ENCODE data around the gene DDX5.

DNA sequence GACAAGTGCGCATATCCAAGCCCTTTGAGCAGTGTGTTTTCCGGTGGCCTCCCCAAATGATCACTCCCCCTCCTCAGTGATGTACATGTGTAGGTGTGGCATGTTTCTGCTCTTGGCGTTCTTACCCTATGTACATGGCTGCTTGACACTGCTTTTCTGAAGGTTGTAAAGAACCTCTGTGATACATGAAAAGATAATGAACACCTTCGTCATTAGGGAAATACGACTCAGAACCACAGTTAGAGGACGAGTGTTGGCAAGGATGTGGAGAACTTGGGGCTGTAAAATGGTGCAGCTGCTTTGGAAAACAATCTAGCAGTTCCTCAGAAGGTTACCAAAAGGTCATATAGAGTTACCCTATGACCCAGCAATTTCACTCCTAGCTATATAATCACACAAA, 29.3 kb upstream of the DDX5 start:
- TF ChIP-seq POLR2A (IDR thresholded peaks at IDR 0.05): no peak
- TF ChIP-seq CTCF (IDR thresholded peaks at IDR 0.05): no peak

All from right lobe of liver (tissue), 4 donors.